Measurements from ENCODE around the gene PDE11A. TPM values are rescaled to one million over a fixed set of nuclear protein-coding genes. Genes with fewer than 3 reads are reported as not detected.

PDE11A gene
- total and polyA plus RNA-seq, 2 of the 13 experiments (the other 11 are each of a cell fraction or from before 2014, with no cell fraction given), result 1.2 to 1.7 TPM

DNA sequence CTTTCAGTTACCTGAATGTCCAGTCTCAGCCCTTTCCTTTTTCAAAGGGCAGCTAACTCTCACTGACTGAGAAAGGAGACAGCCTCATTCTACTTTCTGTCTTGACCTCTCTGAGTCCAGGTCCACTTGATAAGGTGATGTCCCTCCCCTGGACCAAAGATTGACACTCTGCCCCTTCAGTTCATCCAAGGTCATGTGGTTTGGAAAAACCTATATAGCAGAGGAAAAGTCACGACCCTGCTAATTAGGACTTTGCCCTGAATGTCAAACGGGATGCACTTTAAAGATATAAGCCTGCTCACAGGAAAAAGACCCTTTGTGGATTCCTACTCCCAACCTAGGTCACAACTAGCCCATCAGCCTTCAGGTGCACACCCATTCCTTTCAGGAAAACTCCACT lies 471.7 kb downstream of the PDE11A start (continued):
- TF ChIP-seq, protein P1, sequence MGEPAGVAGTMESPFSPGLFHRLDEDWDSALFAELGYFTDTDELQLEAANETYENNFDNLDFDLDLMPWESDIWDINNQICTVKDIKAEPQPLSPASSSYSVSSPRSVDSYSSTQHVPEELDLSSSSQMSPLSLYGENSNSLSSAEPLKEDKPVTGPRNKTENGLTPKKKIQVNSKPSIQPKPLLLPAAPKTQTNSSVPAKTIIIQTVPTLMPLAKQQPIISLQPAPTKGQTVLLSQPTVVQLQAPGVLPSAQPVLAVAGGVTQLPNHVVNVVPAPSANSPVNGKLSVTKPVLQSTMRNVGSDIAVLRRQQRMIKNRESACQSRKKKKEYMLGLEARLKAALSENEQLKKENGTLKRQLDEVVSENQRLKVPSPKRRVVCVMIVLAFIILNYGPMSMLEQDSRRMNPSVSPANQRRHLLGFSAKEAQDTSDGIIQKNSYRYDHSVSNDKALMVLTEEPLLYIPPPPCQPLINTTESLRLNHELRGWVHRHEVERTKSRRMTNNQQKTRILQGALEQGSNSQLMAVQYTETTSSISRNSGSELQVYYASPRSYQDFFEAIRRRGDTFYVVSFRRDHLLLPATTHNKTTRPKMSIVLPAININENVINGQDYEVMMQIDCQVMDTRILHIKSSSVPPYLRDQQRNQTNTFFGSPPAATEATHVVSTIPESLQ (CRISPR knock-in tag; conservative IDR thresholded peaks at IDR 0.05), result no peak
- TF ChIP-seq, protein P2, sequence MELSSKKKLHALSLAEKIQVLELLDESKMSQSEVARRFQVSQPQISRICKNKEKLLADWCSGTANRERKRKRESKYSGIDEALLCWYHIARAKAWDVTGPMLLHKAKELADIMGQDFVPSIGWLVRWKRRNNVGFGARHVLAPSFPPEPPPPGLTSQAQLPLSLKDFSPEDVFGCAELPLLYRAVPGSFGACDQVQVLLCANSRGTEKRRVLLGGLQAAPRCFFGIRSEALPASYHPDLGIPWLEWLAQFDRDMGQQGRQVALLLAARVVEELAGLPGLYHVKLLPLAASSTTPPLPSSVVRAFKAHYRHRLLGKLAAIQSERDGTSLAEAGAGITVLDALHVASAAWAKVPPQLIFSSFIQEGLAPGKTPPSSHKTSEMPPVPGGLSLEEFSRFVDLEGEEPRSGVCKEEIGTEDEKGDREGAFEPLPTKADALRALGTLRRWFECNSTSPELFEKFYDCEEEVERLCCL (CRISPR knock-in tag; IDR thresholded peaks at IDR 0.05; ENCODE audit: borderline replicate concordance), result no peak
- TF ChIP-seq ZNF589 (CRISPR knock-in tag; conservative IDR thresholded peaks at IDR 0.05) (no peak), FOXJ3 (CRISPR knock-in tag; IDR thresholded peaks at IDR 0.05; ENCODE audit: borderline replicate concordance) (no peak), ZNF619 (CRISPR knock-in tag; IDR thresholded peaks at IDR 0.05) (no peak), SOX13 (IDR thresholded peaks at IDR 0.05) (no peak; the same call in 1 of the 2 replicates), SOX13 (CRISPR knock-in tag; conservative IDR thresholded peaks at IDR 0.05 in 1 of 2, IDR thresholded peaks at IDR 0.05 in 1 of 2) (peak in 1 of 2 experiments; percentile 45; a peak in 1 of 4 replicates), CBX5 (CRISPR knock-in tag; IDR thresholded peaks at IDR 0.05; ENCODE audit: borderline replicate concordance) (no peak), ZNF317 (CRISPR knock-in tag; IDR thresholded peaks at IDR 0.05) (no peak), DNMT3B (CRISPR knock-in tag; conservative IDR thresholded peaks at IDR 0.05) (no peak), BHLHE40 (IDR thresholded peaks at IDR 0.05; ENCODE audit: low read length) (no peak), ESRRA (CRISPR knock-in tag; IDR thresholded peaks at IDR 0.05; ENCODE audit: low read depth) (peak; percentile 81; the same call in 1 of the 2 replicates), FOXC1 (CRISPR knock-in tag; IDR thresholded peaks at IDR 0.05; ENCODE audit: borderline replicate concordance) (no peak), ZNF672 (CRISPR knock-in tag; IDR thresholded peaks at IDR 0.05) (no peak), ADNP (CRISPR knock-in tag; IDR thresholded peaks at IDR 0.05) (no peak), POLR2AphosphoS2 (IDR thresholded peaks at IDR 0.05; ENCODE audit: low read depth, low read length) (no peak), RXRB (CRISPR knock-in tag; IDR thresholded peaks at IDR 0.05; ENCODE audit: borderline replicate concordance) (peak; percentile 66; the same call in 1 of the 2 replicates), RARA (CRISPR knock-in tag; IDR thresholded peaks at IDR 0.05) (peak; percentile 50), GABPA (IDR thresholded peaks at IDR 0.05; ENCODE audit: low read depth, low read length) (no peak), GABPA (CRISPR knock-in tag; IDR thresholded peaks at IDR 0.05; ENCODE audit: low read depth) (no peak), POGZ (CRISPR knock-in tag; IDR thresholded peaks at IDR 0.05) (0 out of 2 replicates have a peak, but pooled peaks have one; percentile 13), NR2F1 (CRISPR knock-in tag; IDR thresholded peaks at IDR 0.05) (0 out of 4 replicates have a peak, but pooled peaks of 1 of the 2 experiments have one; percentile 12)
- TF ChIP-seq, protein P3, sequence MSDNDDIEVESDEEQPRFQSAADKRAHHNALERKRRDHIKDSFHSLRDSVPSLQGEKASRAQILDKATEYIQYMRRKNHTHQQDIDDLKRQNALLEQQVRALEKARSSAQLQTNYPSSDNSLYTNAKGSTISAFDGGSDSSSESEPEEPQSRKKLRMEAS (IDR thresholded peaks at IDR 0.05), result no peak
- TF ChIP-seq, protein P4, sequence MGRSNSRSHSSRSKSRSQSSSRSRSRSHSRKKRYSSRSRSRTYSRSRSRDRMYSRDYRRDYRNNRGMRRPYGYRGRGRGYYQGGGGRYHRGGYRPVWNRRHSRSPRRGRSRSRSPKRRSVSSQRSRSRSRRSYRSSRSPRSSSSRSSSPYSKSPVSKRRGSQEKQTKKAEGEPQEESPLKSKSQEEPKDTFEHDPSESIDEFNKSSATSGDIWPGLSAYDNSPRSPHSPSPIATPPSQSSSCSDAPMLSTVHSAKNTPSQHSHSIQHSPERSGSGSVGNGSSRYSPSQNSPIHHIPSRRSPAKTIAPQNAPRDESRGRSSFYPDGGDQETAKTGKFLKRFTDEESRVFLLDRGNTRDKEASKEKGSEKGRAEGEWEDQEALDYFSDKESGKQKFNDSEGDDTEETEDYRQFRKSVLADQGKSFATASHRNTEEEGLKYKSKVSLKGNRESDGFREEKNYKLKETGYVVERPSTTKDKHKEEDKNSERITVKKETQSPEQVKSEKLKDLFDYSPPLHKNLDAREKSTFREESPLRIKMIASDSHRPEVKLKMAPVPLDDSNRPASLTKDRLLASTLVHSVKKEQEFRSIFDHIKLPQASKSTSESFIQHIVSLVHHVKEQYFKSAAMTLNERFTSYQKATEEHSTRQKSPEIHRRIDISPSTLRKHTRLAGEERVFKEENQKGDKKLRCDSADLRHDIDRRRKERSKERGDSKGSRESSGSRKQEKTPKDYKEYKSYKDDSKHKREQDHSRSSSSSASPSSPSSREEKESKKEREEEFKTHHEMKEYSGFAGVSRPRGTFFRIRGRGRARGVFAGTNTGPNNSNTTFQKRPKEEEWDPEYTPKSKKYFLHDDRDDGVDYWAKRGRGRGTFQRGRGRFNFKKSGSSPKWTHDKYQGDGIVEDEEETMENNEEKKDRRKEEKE (IDR thresholded peaks at IDR 0.05), result no peak
